HepG2 (cell line): ENCODE results near the gene TIA1. TPM values are rescaled to one million over a fixed set of nuclear protein-coding genes. Genes with fewer than 3 reads are reported as not detected.
A peak's percentile ranks its signal among the peaks of the same experiment; 100 is the strongest.

Experiments
- AKAP8 ChIP-seq: sonication (generic); formaldehyde crosslinking; IDR thresholded peaks from 2 replicates; pipeline ENCODE4 v1.5.1; 2020; ENCODE audit warnings: mild to moderate bottlenecking, missing genetic modification reagents
- CBX1 ChIP-seq: IDR thresholded peaks from one replicate; pipeline ENCODE4 v1.6.1; 2016; ENCODE audit warnings: antibody characterized with exemption, low read depth
- CBX5 ChIP-seq: sonication (generic); formaldehyde crosslinking; IDR thresholded peaks from 2 replicates; pipeline ENCODE4 v1.4.0; 2020; ENCODE audit warnings: missing genetic modification reagents, borderline replicate concordance
- FOXM1 ChIP-seq: sonication (generic); formaldehyde crosslinking; IDR thresholded peaks from 2 replicates; pipeline ENCODE4 v1.5.0; 2020; ENCODE audit warnings: missing genetic modification reagents
- FOXP1 ChIP-seq, 2 experiments: fragments of 450-650 bp in 1 of 2; IDR thresholded peaks; 2 replicates each; pipeline ENCODE4 v1.6.1; 2017 to 2018; ENCODE audit warnings: antibody characterized with exemption in 1 of 2
- GATAD1 ChIP-seq: IDR thresholded peaks from 2 replicates; pipeline ENCODE4 v1.6.1; 2016; ENCODE audit warnings: missing genetic modification reagents, missing compliant biosample characterization
- HNRNPL ChIP-seq: fragments of 200-400 bp; formaldehyde crosslinking; IDR thresholded peaks from 2 replicates; pipeline ENCODE4 v1.6.1; 2017; ENCODE audit warnings: mild to moderate bottlenecking, low read depth, low read length
- KAT7 ChIP-seq: IDR thresholded peaks from 2 replicates; pipeline ENCODE4 v1.6.1; 2018; ENCODE audit warnings: borderline replicate concordance, missing compliant biosample characterization
- LCORL ChIP-seq, 2 experiments: fragments of 450-650 bp in 1 of 2; sonication (generic) in 1 of 2; formaldehyde crosslinking in 1 of 2; IDR thresholded peaks; 2 replicates each; pipeline versions ENCODE4 v1.5.0 to v1.6.1; 2017 to 2020; ENCODE audit warnings: antibody characterized with exemption in 1 of 2, missing genetic modification reagents in 1 of 2
- PHF8 ChIP-seq: sonication (generic); formaldehyde crosslinking; IDR thresholded peaks from 2 replicates; pipeline ENCODE4 v1.5.0; 2020; ENCODE audit warnings: missing genetic modification reagents
- RBAK ChIP-seq: sonication (generic); formaldehyde crosslinking; IDR thresholded peaks from 2 replicates; pipeline ENCODE4 v1.5.1; 2020; ENCODE audit warnings: mild to moderate bottlenecking, missing genetic modification reagents
- REPIN1 ChIP-seq: sonication (generic); formaldehyde crosslinking; IDR thresholded peaks from 2 replicates; pipeline ENCODE4 v1.8.0; 2022; ENCODE audit warnings: missing genetic modification reagents, low read depth, mild to moderate bottlenecking, borderline replicate concordance
- SOX13 ChIP-seq, 3 experiments: fragments of 450-650 bp in 1 of 3; sonication (generic) in 1 of 3; formaldehyde crosslinking in 1 of 3; IDR thresholded peaks in 2 of 3; conservative IDR thresholded peaks in 1 of 3; 2 replicates each; pipeline versions ENCODE4 v1.5.0 to v1.6.1; 2016 to 2020; ENCODE audit warnings: antibody characterized with exemption in 1 of 3, mild to moderate bottlenecking in 1 of 3, missing compliant biosample characterization in 1 of 3, missing genetic modification reagents in 1 of 3, moderate library complexity in 1 of 3
- THRA ChIP-seq: sonication (generic); formaldehyde crosslinking; IDR thresholded peaks from 2 replicates; pipeline ENCODE4 v1.4.0; 2020; ENCODE audit warnings: missing genetic modification reagents, borderline replicate concordance
- ZFAT ChIP-seq: sonication (generic); formaldehyde crosslinking; conservative IDR thresholded peaks from 2 replicates; pipeline ENCODE4 v1.8.1; 2023; ENCODE audit warnings: missing genetic modification reagents, inconsistent platforms
- ZFP36L1 ChIP-seq: sonication (generic); formaldehyde crosslinking; IDR thresholded peaks from 2 replicates; pipeline ENCODE4 v1.8.0; 2022; ENCODE audit warnings: mild to moderate bottlenecking, missing genetic modification reagents, moderate library complexity
- ZFP90 ChIP-seq: sonication (generic); formaldehyde crosslinking; IDR thresholded peaks from 2 replicates; pipeline ENCODE4 v1.8.0; 2022; ENCODE audit warnings: missing genetic modification reagents, mild to moderate bottlenecking, inconsistent platforms, borderline replicate concordance
- ZIK1 ChIP-seq: sonication (generic); formaldehyde crosslinking; IDR thresholded peaks from 2 replicates; pipeline ENCODE4 v1.5.0; 2020; ENCODE audit warnings: mild to moderate bottlenecking, low read depth, missing genetic modification reagents, borderline replicate concordance
- ZMAT3 ChIP-seq: sonication (generic); formaldehyde crosslinking; conservative IDR thresholded peaks from 2 replicates; pipeline ENCODE4 v1.7.0; 2021; ENCODE audit warnings: missing genetic modification reagents
- ZNF670 ChIP-seq: sonication (generic); formaldehyde crosslinking; IDR thresholded peaks from 2 replicates; pipeline ENCODE4 v1.8.0; 2022; ENCODE audit warnings: mild to moderate bottlenecking, missing genetic modification reagents, borderline replicate concordance
- ZNF788 ChIP-seq: sonication (generic); formaldehyde crosslinking; IDR thresholded peaks from 2 replicates; pipeline ENCODE4 v1.5.0; 2020; ENCODE audit warnings: mild to moderate bottlenecking, missing genetic modification reagents, borderline replicate concordance
- ZNF839 ChIP-seq: sonication (generic); formaldehyde crosslinking; IDR thresholded peaks from 2 replicates; pipeline ENCODE4 v1.4.0; 2020; ENCODE audit warnings: missing genetic modification reagents, mild to moderate bottlenecking, borderline replicate concordance
- polyA plus RNA-seq, 8 experiments: library from polyadenylated mRNA; depleted of rRNA in 3 of 8; stranded (reverse) in 7 of 8; unstranded in 1 of 8; fragments of >200 nt; fragmentation: Illumina TruSeq in 4 of 8; extraction: Trizol in 4 of 8; gene quantifications; 2 replicates each; pipeline versions ENCODE4 v1.2.1 to v1.2.3, GENCODE V29; 2011 to 2016; ENCODE audit warnings: low read depth in 4 of 8, missing spikeins in 1 of 8, mixed read lengths in 1 of 8; ENCODE audit not compliant: insufficient read depth in 1 of 8
- total RNA-seq, 5 experiments: library from RNA; depleted of rRNA; stranded (reverse); fragments of >200 nt; fragmentation: Illumina TruSeq; extraction: Trizol; gene quantifications; 2 replicates each; pipeline ENCODE4 v1.2.3, GENCODE V29; 2016; ENCODE audit warnings: low read depth in 1 of 5
- TF ChIP-seq, protein P1 (sequence below): sonication (generic); formaldehyde crosslinking; IDR thresholded peaks from 2 replicates; pipeline ENCODE4 v1.4.0; 2020; ENCODE audit warnings: mild to moderate bottlenecking, missing genetic modification reagents
- TF ChIP-seq, protein P2 (sequence below): sonication (generic); formaldehyde crosslinking; IDR thresholded peaks from 2 replicates; pipeline ENCODE4 v1.5.1; 2020; ENCODE audit warnings: missing genetic modification reagents, mild to moderate bottlenecking, borderline replicate concordance

TIA1 gene
- total and polyA plus RNA-seq, 2 of the 13 experiments (the other 11 are each of a cell fraction or from before 2014, with no cell fraction given): 209 to 319 TPM

DNA sequence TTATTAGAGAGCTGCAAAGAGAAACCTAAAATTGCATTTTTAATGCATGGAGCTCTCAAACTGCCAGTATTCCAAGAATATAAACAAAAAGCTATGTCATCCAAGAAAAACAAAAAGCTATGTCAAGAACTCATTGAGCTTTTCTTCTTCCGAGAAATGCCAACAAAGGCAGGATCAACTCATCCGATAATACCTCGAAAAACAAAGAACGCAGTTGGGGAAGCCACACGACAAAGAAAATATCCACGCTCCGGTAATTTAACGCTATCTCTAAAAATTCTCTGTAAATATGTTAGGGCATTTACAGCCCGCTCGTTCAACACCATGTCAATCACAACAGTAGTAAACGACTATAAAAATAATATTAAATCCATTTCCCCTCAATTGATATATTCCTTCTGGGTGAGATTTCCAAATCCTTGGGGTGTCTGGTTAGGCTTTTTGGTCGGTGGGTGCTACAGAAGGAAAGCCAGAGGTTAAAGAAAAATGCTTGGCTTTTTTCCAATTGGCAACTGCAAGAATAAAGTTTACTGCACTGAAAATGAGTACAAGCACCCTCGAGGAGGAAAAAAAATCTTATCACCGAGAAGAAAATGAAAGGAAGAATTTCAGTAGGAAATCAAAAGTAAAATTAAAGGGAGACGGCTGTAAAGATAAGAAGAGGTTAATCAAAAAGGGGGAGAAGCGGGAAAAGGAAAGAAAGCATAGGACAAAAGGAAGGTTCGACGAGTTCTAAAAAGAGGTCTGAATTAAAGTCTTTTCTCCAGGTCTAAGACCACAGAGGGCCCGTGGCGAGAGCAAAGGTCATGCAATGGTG is 856 bp downstream of the TIA1 start (continued):
- no peak; the same call in 1 of the 2 replicates for TF ChIP-seq LCORL (IDR thresholded peaks at IDR 0.05)
- no peak for TF ChIP-seq LCORL (CRISPR knock-in tag; IDR thresholded peaks at IDR 0.05)
- TF ChIP-seq FOXP1 (IDR thresholded peaks at IDR 0.05): no peak
- TF ChIP-seq FOXP1 (CRISPR knock-in tag; IDR thresholded peaks at IDR 0.05): no peak
- no peak for TF ChIP-seq ZNF839 (CRISPR knock-in tag)
- TF ChIP-seq THRA (CRISPR knock-in tag): no peak
- no peak for TF ChIP-seq SOX13 (IDR thresholded peaks at IDR 0.05)
- TF ChIP-seq SOX13 (CRISPR knock-in tag; conservative IDR thresholded peaks at IDR 0.05 in 1 of 2, IDR thresholded peaks at IDR 0.05 in 1 of 2): 0 out of 4 replicates have a peak, but pooled peaks of 1 of the 2 experiments have one; percentile 36
- TF ChIP-seq, protein P1, sequence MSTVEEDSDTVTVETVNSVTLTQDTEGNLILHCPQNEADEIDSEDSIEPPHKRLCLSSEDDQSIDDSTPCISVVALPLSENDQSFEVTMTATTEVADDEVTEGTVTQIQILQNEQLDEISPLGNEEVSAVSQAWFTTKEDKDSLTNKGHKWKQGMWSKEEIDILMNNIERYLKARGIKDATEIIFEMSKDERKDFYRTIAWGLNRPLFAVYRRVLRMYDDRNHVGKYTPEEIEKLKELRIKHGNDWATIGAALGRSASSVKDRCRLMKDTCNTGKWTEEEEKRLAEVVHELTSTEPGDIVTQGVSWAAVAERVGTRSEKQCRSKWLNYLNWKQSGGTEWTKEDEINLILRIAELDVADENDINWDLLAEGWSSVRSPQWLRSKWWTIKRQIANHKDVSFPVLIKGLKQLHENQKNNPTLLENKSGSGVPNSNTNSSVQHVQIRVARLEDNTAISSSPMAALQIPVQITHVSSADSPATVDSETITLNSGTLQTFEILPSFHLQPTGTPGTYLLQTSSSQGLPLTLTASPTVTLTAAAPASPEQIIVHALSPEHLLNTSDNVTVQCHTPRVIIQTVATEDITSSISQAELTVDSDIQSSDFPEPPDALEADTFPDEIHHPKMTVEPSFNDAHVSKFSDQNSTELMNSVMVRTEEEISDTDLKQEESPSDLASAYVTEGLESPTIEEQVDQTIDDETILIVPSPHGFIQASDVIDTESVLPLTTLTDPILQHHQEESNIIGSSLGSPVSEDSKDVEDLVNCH (CRISPR knock-in tag): no peak
- no peak for TF ChIP-seq ZMAT3 (CRISPR knock-in tag)
- TF ChIP-seq, protein P2, sequence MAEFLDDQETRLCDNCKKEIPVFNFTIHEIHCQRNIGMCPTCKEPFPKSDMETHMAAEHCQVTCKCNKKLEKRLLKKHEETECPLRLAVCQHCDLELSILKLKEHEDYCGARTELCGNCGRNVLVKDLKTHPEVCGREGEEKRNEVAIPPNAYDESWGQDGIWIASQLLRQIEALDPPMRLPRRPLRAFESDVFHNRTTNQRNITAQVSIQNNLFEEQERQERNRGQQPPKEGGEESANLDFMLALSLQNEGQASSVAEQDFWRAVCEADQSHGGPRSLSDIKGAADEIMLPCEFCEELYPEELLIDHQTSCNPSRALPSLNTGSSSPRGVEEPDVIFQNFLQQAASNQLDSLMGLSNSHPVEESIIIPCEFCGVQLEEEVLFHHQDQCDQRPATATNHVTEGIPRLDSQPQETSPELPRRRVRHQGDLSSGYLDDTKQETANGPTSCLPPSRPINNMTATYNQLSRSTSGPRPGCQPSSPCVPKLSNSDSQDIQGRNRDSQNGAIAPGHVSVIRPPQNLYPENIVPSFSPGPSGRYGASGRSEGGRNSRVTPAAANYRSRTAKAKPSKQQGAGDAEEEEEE: no peak
- TF ChIP-seq CBX1: no peak
- no peak for TF ChIP-seq HNRNPL
- no peak for TF ChIP-seq CBX5
- no peak for TF ChIP-seq REPIN1 (CRISPR knock-in tag)
- TF ChIP-seq ZFP36L1 (CRISPR knock-in tag): no peak
- peak; percentile 64; the same call in 1 of the 2 replicates for TF ChIP-seq ZNF670 (CRISPR knock-in tag)
- no peak for TF ChIP-seq FOXM1 (CRISPR knock-in tag)
- no peak for TF ChIP-seq RBAK (CRISPR knock-in tag)
- no peak for TF ChIP-seq KAT7 (CRISPR knock-in tag)
- TF ChIP-seq PHF8 (CRISPR knock-in tag): no peak
- 0 out of 2 replicates have a peak, but pooled peaks have one; percentile 72 for TF ChIP-seq ZFP90 (CRISPR knock-in tag)
- peak; percentile 75; the same call in 1 of the 2 replicates for TF ChIP-seq ZFAT (CRISPR knock-in tag)
- no peak for TF ChIP-seq AKAP8
- TF ChIP-seq ZNF788 (CRISPR knock-in tag): no peak
- no peak for TF ChIP-seq GATAD1 (CRISPR knock-in tag)
- no peak for TF ChIP-seq ZIK1 (CRISPR knock-in tag)
